Osteoblast (primary cell): Measurements from ENCODE around the gene ARL15. TPM values are rescaled to one million over a fixed set of nuclear protein-coding genes. Genes with fewer than 3 reads are reported as not detected.

ENCODE experiments used
- DNase-seq: peaks from one replicate; pipeline ENCODE4 v3.0.0; 2011; ENCODE audit warnings: low spot score, mixed read lengths; ENCODE audit not compliant: insufficient read length; ENCODE audit errors: missing footprints
- H2AFZ ChIP-seq: 2 replicates; pipeline ENCODE4 v1.6.0; 2011; ENCODE audit warnings: mild to moderate bottlenecking, low read length
- H3K27ac ChIP-seq: 2 replicates; pipeline ENCODE4 v1.5.1; 2011; ENCODE audit warnings: mild to moderate bottlenecking, low read depth, low read length, moderate library complexity
- H3K27me3 ChIP-seq: 2 replicates; pipeline ENCODE4 v1.6.0; 2012; ENCODE audit warnings: mild to moderate bottlenecking, control low read depth, inconsistent platforms, low read length, moderate library complexity; ENCODE audit not compliant: insufficient read depth
- H3K36me3 ChIP-seq: 2 replicates; pipeline ENCODE4 v1.5.1; 2011; ENCODE audit warnings: mild to moderate bottlenecking, low read length, control low read depth, moderate library complexity; ENCODE audit not compliant: insufficient read depth
- H3K4me1 ChIP-seq: 2 replicates; pipeline ENCODE4 v1.5.1; 2011; ENCODE audit warnings: mild to moderate bottlenecking, low read length, control low read depth, moderate library complexity; ENCODE audit not compliant: insufficient read depth
- H3K4me2 ChIP-seq: 2 replicates; pipeline ENCODE4 v1.6.0; 2011; ENCODE audit warnings: mild to moderate bottlenecking, low read length; ENCODE audit not compliant: insufficient read depth
- H3K4me3 ChIP-seq: fragments of 200-600 bp; sonication (generic); 3 replicates; pipeline ENCODE4 v1.5.1; 2012; ENCODE audit warnings: mild to moderate bottlenecking, low read length, inconsistent platforms; ENCODE audit not compliant: insufficient read depth
- H3K79me2 ChIP-seq: 2 replicates; pipeline ENCODE4 v1.6.0; 2012; ENCODE audit warnings: mild to moderate bottlenecking, low read length, control low read depth, inconsistent platforms; ENCODE audit not compliant: insufficient read depth
- H3K9me3 ChIP-seq: 2 replicates; pipeline ENCODE4 v1.5.1; 2011; ENCODE audit warnings: low read depth, low read length, control low read depth
- H4K20me1 ChIP-seq: 2 replicates; pipeline ENCODE4 v1.6.0; 2012; ENCODE audit warnings: mild to moderate bottlenecking, low read length, control low read depth; ENCODE audit not compliant: insufficient read depth
- total RNA-seq: library from RNA; depleted of rRNA; stranded (reverse); fragments of >200 nt; gene quantifications from 2 replicates; pipeline ENCODE4 v1.2.3, GENCODE V29; 2012
- TF ChIP-seq, protein P1 (sequence below): IDR thresholded peaks from 2 replicates; pipeline ENCODE4 v1.5.1; 2011; ENCODE audit warnings: mild to moderate bottlenecking, low read depth, low read length, moderate library complexity; ENCODE audit errors: extremely low read depth

ARL15 gene
- total RNA-seq, 1 donor: 25.3 TPM

DNA sequence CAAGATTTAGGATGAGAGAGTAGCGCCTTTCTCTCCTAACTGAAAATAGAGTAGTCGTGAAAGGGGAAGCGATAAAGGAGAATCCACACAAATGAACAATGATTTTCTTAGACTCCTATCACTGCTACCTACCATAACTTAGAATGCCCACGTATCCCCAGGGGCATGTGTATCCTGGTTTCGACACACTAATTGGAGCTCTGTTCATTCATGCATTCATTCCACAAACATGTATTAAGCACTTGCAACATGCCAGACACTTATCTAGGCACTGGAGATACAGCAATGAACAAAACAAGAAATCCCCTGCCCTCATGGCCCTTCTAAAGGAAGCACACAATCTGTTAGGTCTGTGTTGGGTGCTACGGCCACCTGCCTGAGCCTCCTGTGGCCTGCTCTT, 40.0 kb downstream of the ARL15 start:
- Histone ChIP-seq H3K4me3 (no peak overlapping the region), H3K27me3 (no peaks in the 10 kb centered on the region), H3K9me3 (no peaks in the 10 kb centered on the region), H3K79me2 (no peaks in the 10 kb centered on the region), H3K4me1 (no peaks in the 10 kb centered on the region), H4K20me1 (no peaks in the 10 kb centered on the region), H2AFZ (no peak overlapping the region), H3K36me3 (no peaks in the 10 kb centered on the region), H3K27ac (no peak overlapping the region), H3K4me2 (no peak overlapping the region)
- TF ChIP-seq, protein P1, sequence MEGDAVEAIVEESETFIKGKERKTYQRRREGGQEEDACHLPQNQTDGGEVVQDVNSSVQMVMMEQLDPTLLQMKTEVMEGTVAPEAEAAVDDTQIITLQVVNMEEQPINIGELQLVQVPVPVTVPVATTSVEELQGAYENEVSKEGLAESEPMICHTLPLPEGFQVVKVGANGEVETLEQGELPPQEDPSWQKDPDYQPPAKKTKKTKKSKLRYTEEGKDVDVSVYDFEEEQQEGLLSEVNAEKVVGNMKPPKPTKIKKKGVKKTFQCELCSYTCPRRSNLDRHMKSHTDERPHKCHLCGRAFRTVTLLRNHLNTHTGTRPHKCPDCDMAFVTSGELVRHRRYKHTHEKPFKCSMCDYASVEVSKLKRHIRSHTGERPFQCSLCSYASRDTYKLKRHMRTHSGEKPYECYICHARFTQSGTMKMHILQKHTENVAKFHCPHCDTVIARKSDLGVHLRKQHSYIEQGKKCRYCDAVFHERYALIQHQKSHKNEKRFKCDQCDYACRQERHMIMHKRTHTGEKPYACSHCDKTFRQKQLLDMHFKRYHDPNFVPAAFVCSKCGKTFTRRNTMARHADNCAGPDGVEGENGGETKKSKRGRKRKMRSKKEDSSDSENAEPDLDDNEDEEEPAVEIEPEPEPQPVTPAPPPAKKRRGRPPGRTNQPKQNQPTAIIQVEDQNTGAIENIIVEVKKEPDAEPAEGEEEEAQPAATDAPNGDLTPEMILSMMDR: no peak
- no peak for DNase-seq

DNA sequence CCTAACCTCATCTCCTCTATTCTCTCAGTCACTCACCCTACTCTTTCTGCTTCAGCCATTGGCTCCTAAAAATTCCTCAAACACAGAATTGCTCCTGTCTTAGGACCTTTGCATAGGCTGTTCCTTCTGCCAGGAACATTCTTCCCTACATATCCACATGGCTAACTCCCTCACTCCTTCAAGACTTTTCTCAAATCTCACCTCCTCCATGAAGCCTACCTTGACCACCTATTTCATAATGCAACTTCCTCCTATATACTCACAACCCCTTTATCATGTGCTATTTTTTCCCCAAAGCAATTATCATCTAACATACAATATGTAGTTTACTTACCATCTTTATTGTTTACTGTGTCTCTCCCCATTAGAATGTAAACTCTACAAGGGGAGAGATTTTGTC, 45.8 kb downstream of the ARL15 start:
- TF ChIP-seq, protein P1: no peak
- no peak overlapping the region for H3K4me2 ChIP-seq
- H4K20me1 ChIP-seq: peaks cover 4% of the 10 kb centered on the region
- H3K4me3 ChIP-seq: no peak overlapping the region
- H3K27me3 ChIP-seq: no peaks in the 10 kb centered on the region
- H3K4me1 ChIP-seq: no peaks in the 10 kb centered on the region
- no peaks in the 10 kb centered on the region for H3K79me2 ChIP-seq
- H2AFZ ChIP-seq: no peak overlapping the region
- no peak overlapping the region for H3K27ac ChIP-seq
- H3K36me3 ChIP-seq: no peaks in the 10 kb centered on the region
- no peak for DNase-seq
- no peaks in the 10 kb centered on the region for H3K9me3 ChIP-seq

DNA sequence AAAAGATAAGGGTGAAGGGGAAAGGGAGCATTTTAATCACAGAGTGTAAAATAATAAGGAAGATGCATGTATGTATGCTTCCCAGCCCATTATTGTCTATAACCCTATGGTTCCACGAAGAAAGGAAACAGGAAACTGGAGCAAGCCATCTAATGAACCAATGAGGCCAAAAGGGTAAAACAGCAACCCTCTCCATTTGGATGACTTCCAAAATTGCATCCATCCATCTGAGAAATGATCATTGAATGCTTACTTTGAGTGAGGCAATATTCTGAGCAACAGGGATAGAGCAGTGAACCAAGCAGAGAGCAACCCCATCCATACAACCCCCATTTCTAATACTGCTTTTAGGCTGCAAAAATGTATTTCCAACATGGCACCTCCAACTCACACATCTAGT, 46.9 kb downstream of the ARL15 start:
- H3K36me3 ChIP-seq: no peaks in the 10 kb centered on the region
- no peak for DNase-seq
- no peaks in the 10 kb centered on the region for H3K4me1 ChIP-seq
- no peak overlapping the region for H3K27ac ChIP-seq
- no peaks in the 10 kb centered on the region for H3K79me2 ChIP-seq
- no peak overlapping the region for H3K4me2 ChIP-seq
- H2AFZ ChIP-seq: no peak overlapping the region
- TF ChIP-seq, protein P1: no peak
- H3K4me3 ChIP-seq: no peak overlapping the region
- peaks cover 4% of the 10 kb centered on the region for H4K20me1 ChIP-seq
- H3K9me3 ChIP-seq: no peaks in the 10 kb centered on the region
- no peaks in the 10 kb centered on the region for H3K27me3 ChIP-seq

GRCh38 chr5:54261596-54261995, 48.8 kb downstream of the ARL15 start:
- Histone ChIP-seq H3K9me3 (no peaks in the 10 kb centered on the region), H3K27me3 (no peaks in the 10 kb centered on the region), H3K36me3 (no peaks in the 10 kb centered on the region), H3K4me2 (no peak overlapping the region), H4K20me1 (peaks cover 10% of the 10 kb centered on the region), H3K79me2 (no peaks in the 10 kb centered on the region), H3K4me1 (no peaks in the 10 kb centered on the region), H3K27ac (no peak overlapping the region), H2AFZ (no peak overlapping the region), H3K4me3 (no peak overlapping the region)
- DNase-seq: no peak
- TF ChIP-seq, protein P1: no peak
